G401.6 (cell line): ENCODE data around the gene KCNJ10.

Experiments used
- FAIRE-seq: peaks from 2 replicates; lab custom pipeline; 2012; peaks lifted over from hg19 to GRCh38; lab: Jason Lieb, UNC

Gene KCNJ10

GRCh38 chr1:160083968-160084770 is 14.2 kb upstream of the KCNJ10 start:
- no peak for FAIRE-seq

DNA sequence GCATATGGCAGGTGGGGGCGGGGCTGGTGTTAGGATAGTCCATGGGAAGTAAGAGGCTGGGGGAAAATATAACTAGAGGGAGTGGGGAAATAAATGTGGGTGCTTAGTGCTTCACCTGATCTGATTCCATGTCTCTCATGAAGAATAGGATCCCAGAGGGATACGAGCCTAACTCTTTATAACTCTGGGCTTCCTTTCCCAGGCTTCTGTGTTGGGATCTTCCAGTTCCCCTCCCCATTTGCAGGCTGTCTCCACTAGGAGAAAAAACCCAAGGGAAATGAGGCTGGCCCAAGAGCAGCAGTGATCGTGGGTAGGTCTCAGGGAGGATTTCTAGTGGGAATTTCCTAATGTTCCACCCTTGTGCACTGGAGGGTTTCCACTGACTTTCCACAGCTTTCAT is 13.0 kb upstream of the KCNJ10 start:
- FAIRE-seq = no peak

- no peak for FAIRE-seq
Observed at GRCh38 chr1:160082487-160082886, 12.5 kb upstream of the KCNJ10 start.

DNA sequence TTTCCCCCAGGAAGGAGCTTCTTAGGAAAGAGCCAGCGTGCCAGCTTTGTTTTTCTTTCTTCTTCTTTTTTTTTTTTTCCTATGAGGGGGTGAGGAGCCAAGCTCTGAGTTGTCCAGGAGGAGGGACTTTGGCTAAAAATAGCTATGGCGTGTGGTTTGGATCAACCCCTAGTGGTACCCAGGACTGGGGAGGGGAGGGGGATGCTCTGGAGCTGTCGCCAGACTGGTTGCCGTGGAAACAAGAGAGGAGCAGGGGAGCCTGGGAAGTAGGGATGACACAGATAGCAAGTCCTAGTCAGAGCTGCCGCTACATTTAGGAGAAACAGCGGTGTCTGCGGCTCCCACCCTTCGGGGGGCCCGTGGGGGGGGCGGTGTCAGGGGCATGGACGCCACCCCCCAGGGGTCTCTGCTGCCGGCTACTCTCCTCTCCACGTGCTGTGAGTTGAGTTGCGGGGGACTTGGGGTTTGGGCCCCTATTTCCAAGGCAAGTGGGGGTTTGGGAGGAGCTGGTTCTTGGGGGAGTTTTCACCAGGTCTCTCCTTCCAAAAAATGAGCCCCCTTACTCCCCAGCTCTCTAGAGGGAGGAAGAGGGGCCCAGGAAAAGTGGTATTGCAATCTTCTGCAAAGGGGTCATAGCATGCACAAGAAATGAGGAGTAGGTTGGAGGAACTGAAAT is 11.4 kb upstream of the KCNJ10 start, which contains the start of gene KCNJ9:
TSS of gene KCNJ9 (plus strand) at position 278 of the 676 bp plus-strand sequence. CDS start 2,493 bp downstream, outside the sequence.
- no peak for FAIRE-seq

- no peak for FAIRE-seq
Observed at GRCh38 chr1:160080381-160081100, 10.6 kb upstream of the KCNJ10 start.

DNA sequence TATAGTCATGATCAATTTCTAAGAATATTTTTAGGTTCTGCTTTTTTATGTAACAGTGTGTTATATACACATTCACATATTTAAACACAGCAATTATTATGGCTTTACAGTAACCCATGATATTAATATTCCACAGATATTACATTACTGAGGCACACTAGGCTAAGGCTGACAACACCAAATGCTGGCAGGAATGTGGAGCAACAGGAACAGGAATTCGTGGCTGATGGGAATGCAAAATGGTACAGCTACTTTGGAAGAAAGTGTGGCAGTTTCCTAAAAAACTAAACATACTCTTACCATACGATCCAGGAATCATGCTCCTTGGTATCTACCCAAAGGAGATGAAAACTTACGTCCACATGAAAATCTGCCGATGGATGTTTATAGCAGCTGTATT is 9.5 kb upstream of the KCNJ10 start:
- FAIRE-seq = no peak

GRCh38 chr1:160078512-160079195 is 8.7 kb upstream of the KCNJ10 start:
- no peak for FAIRE-seq

- no peak for FAIRE-seq
Observed at GRCh38 chr1:160077486-160077885, 7.5 kb upstream of the KCNJ10 start.

- no peak for FAIRE-seq
Observed at GRCh38 chr1:160076295-160076694, 6.3 kb upstream of the KCNJ10 start.

DNA sequence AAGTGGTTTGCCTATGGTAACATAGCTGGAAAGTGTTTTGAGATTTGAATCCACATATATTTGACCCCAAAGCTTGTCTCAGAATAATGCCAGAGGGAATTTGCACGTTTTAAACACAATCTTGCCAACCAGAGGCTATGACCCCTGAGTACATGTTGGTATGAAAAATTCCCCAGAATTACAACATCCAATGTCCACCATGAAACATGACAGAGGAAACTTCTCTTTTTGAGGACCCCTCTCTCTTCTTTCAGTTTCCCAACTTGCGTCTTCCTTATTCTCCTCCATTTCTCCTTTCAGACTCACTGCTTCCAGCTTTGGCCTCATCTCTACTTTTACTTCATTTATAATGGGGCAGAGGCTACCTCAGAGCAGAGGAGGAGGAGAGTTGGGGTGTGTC is 5.9 kb upstream of the KCNJ10 start:
- no peak for FAIRE-seq

DNA sequence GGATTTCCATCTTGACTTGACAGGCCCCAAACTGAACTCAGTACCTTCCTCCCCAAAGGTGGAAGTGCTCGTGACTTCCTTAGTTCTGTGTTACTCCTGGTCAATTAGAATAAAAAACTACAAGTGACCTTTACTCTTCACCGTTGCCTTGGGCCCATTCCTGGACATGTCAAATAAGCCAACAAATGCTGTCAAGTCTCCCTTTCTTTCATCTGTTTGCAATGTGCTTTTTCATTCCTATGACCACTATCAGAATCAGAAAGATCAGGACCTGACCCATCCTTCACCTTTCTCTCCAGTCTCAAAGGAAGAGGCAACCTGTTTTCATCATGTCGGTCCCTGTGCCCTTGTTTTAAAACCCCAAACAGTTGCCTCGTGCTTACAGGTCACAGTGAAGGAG is 4.9 kb upstream of the KCNJ10 start:
- FAIRE-seq = no peak

DNA sequence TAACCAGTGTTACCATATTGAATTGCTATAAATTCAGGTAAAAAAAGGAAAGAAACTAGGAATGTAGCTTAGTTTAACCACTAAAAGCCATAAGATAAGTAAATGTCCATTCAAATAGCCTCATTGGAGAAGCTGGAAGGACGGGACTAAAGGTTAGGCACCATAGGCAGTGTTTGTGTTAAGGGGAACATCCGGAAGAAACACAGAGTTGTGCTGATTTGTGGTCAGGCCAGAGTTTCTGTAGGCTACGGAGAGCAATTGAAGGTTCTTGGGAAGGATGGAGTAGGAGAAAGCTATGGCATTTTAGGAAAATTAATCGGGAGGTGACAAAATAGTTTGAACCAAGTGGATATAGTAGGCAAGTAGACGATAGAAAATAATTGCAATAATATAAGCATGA is 1.3 kb upstream of the KCNJ10 start:
- FAIRE-seq = no peak

- FAIRE-seq = no peak
Observed at GRCh38 chr1:160070243-160071163, 543 bp upstream of the KCNJ10 start.

GRCh38 chr1:160068225-160068624 is 1.7 kb downstream of the KCNJ10 start:
- FAIRE-seq = no peak

GRCh38 chr1:160066829-160067745 is 2.9 kb downstream of the KCNJ10 start:
- FAIRE-seq = no peak

- FAIRE-seq = no peak
Observed at GRCh38 chr1:160064746-160065145, 5.2 kb downstream of the KCNJ10 start.

DNA sequence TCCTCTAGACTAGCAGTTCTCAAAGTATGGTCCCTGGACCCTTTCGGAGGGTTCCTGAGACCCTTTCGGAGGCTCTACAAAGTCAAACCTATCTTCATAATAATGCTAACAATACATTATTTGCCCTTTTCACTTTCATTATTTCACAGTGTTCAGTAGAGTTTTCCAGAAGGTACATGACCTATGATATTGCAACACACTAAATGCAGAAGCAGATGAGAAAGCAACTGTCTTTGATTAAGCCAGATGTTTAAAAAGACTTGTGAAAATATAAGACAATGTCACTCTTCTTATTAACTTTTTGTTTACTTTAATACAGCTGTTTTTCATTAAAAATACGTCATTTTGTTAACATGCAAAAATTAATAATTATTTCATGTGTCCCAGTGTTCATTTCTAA is 5.8 kb downstream of the KCNJ10 start:
- FAIRE-seq = no peak

GRCh38 chr1:160063176-160063575 is 6.8 kb downstream of the KCNJ10 start:
- FAIRE-seq = no peak

DNA sequence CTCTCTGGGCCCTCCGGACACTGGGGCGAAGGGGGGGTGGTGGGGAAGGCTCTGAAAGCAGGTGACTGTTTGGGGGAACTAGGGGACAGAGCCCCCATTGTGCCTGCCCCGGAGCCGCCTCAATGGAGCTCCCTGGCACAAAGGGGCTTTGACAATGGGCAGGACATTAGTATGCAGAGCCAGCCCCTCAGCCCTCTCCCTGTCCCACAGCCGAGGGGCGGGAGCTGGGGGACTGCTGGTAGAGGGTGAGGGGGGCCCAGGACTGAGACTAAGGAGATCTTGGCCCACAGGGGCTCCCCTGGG is 7.8 kb downstream of the KCNJ10 start:
- FAIRE-seq = no peak
